SK-N-SH (cell line): Measurements from ENCODE around the gene OR6X1. TPM values are rescaled to one million over a fixed set of nuclear protein-coding genes. Genes with fewer than 3 reads are reported as not detected.

ENCODE experiments used
- CTCF ChIA-PET: fragments of 300-600, 350-600 bp; formaldehyde crosslinking; extraction: SDS; loops from one replicate; lab custom pipeline; 2021; lab: Yijun Ruan, JAX
- POLR2A ChIA-PET: fragments of 350-600 bp; sonication (Branson Sonifier 250); formaldehyde crosslinking; extraction: SDS; loops from one replicate; lab custom pipeline; 2020; ENCODE audit warnings: antibody characterized with exemption, inconsistent platforms; lab: Yijun Ruan, JAX
- DNase-seq: peaks from one replicate; pipeline ENCODE4 v3.0.0; 2012
- H2AFZ ChIP-seq: fragments of 200-600 bp; sonication (generic); 2 replicates; pipeline ENCODE4 v1.8.1; 2016; ENCODE audit warnings: antibody characterized with exemption, mild to moderate bottlenecking, low read depth
- H3F3A ChIP-seq: fragments of 200-600 bp; sonication (generic); replicated peaks from 2 replicates; pipeline ENCODE3; 2016; ENCODE audit warnings: antibody characterized with exemption, mild to moderate bottlenecking; ENCODE audit not compliant: insufficient read depth
- H3K27ac ChIP-seq, 2 experiments: fragments of 200-500 bp in 1 of 2; fragments of 200-600 bp in 1 of 2; sonication (Bioruptor generic) in 1 of 2; sonication (generic), shearing (Covaris generic) in 1 of 2; 2 replicates each; pipeline versions ENCODE4 v1.5.1 to v1.6.1; 2014 to 2016; ENCODE audit warnings: low read depth in 2 of 2, inconsistent platforms in 1 of 2, low read length in 1 of 2, mild to moderate bottlenecking in 1 of 2, mixed read lengths in 1 of 2
- H3K27me3 ChIP-seq: fragments of 200-600 bp; sonication (generic), shearing (Covaris generic); 2 replicates; pipeline ENCODE4 v1.6.1; 2016; ENCODE audit warnings: mixed run types; ENCODE audit not compliant: insufficient read depth
- H3K36me3 ChIP-seq, 2 experiments: fragments of 200-500 bp in 1 of 2; fragments of 200-600 bp in 1 of 2; sonication (Bioruptor generic) in 1 of 2; sonication (generic) in 1 of 2; replicated peaks in 1 of 2; 2 replicates each; pipeline versions ENCODE3 to v1.5.1; 2014 to 2016; ENCODE audit warnings: low read length in 1 of 2, mild to moderate bottlenecking in 1 of 2; ENCODE audit not compliant: insufficient read depth in 2 of 2, control insufficient read depth in 1 of 2
- H3K4me1 ChIP-seq, 2 experiments: fragments of 200-500 bp in 1 of 2; fragments of 200-600 bp in 1 of 2; sonication (Bioruptor generic) in 1 of 2; sonication (generic), shearing (Covaris generic) in 1 of 2; 2 replicates each; pipeline versions ENCODE4 v1.5.1 to v1.6.1; 2014 to 2016; ENCODE audit warnings: low read depth in 1 of 2, low read length in 1 of 2, mixed run types in 1 of 2; ENCODE audit not compliant: insufficient read depth in 2 of 2, control insufficient read depth in 1 of 2
- H3K4me2 ChIP-seq: fragments of 200-600 bp; sonication (generic), shearing (Covaris generic); 2 replicates; pipeline ENCODE4 v1.6.1; 2017; ENCODE audit warnings: mixed run types
- H3K4me3 ChIP-seq, 2 experiments: fragments of 200-500 bp in 1 of 2; fragments of 200-600 bp in 1 of 2; sonication (Bioruptor generic) in 1 of 2; sonication (generic), shearing (Covaris generic) in 1 of 2; 2 replicates each; pipeline versions ENCODE4 v1.5.1 to v1.8.1; 2014 to 2016; ENCODE audit warnings: low read depth in 2 of 2, inconsistent platforms in 1 of 2, low read length in 1 of 2, mild to moderate bottlenecking in 1 of 2, mixed read lengths in 1 of 2, moderate library complexity in 1 of 2
- H3K79me2 ChIP-seq: fragments of 200-600 bp; sonication (generic); 2 replicates; pipeline ENCODE4 v1.8.1; 2017; ENCODE audit warnings: mild to moderate bottlenecking; ENCODE audit not compliant: insufficient read depth
- H3K9ac ChIP-seq: fragments of 200-600 bp; sonication (generic); 2 replicates; pipeline ENCODE4 v1.6.1; 2017; ENCODE audit warnings: mixed run types
- H3K9me2 ChIP-seq: fragments of 200-600 bp; sonication (generic); 2 replicates; pipeline ENCODE4 v1.6.1; 2017; ENCODE audit warnings: mixed run types
- H3K9me3 ChIP-seq: fragments of 200-600 bp; sonication (generic); 2 replicates; pipeline ENCODE4 v1.6.1; 2017; ENCODE audit warnings: mixed run types, mild to moderate bottlenecking, moderate library complexity
- H4K20me1 ChIP-seq: fragments of 200-600 bp; sonication (generic); 2 replicates; pipeline ENCODE4 v1.6.1; 2017; ENCODE audit warnings: mild to moderate bottlenecking, mixed run types; ENCODE audit not compliant: insufficient read depth
- CHD2 ChIP-seq: fragments of 150-350 bp; IDR thresholded peaks from 2 replicates; pipeline ENCODE4 v1.6.1; 2018; ENCODE audit warnings: low read length; ENCODE audit not compliant: partially characterized antibody
- EP300 ChIP-seq, 2 experiments: IDR thresholded peaks; 2 replicates each; pipeline versions ENCODE4 v1.4.0 to v1.6.1; 2012; ENCODE audit warnings: borderline replicate concordance in 1 of 2, low read depth in 1 of 2, low read length in 1 of 2
- FOXJ3 ChIP-seq: sonication (generic); formaldehyde crosslinking; IDR thresholded peaks from 2 replicates; pipeline ENCODE4 v1.5.1; 2020; ENCODE audit warnings: mild to moderate bottlenecking, missing genetic modification reagents
- GABPA ChIP-seq: IDR thresholded peaks from 2 replicates; pipeline ENCODE4 v1.4.0; 2012; ENCODE audit warnings: low read depth, mild to moderate bottlenecking
- JUND ChIP-seq: IDR thresholded peaks from 2 replicates; pipeline ENCODE4 v1.4.0; 2012
- MEF2A ChIP-seq: IDR thresholded peaks from 2 replicates; pipeline ENCODE4 v1.4.0; 2012; ENCODE audit warnings: low read depth, borderline replicate concordance
- NFIC ChIP-seq: IDR thresholded peaks from 2 replicates; pipeline ENCODE4 v1.4.0; 2012; ENCODE audit warnings: borderline replicate concordance
- NRF1 ChIP-seq: IDR thresholded peaks from 2 replicates; pipeline ENCODE4 v1.6.1; 2012; ENCODE audit warnings: low read depth, mild to moderate bottlenecking, low read length
- PBX3 ChIP-seq: IDR thresholded peaks from 2 replicates; pipeline ENCODE4; 2012
- POLR2AphosphoS5 ChIP-seq: IDR thresholded peaks from 2 replicates; pipeline ENCODE4 v1.6.1; 2012; ENCODE audit warnings: low read depth, low read length
- RCOR1 ChIP-seq: fragments of 150-350 bp; IDR thresholded peaks from 2 replicates; pipeline ENCODE4 v1.6.1; 2017; ENCODE audit warnings: antibody characterized with exemption, low read length
- RXRA ChIP-seq: IDR thresholded peaks from 2 replicates; pipeline ENCODE4 v1.4.0; 2012; ENCODE audit warnings: low read depth, mild to moderate bottlenecking, borderline replicate concordance
- SIN3A ChIP-seq: IDR thresholded peaks from 2 replicates; pipeline ENCODE4 v1.6.1; 2012; ENCODE audit warnings: low read depth, mild to moderate bottlenecking, low read length, moderate library complexity, borderline replicate concordance
- SMC3 ChIP-seq: IDR thresholded peaks from 2 replicates; pipeline ENCODE4 v1.6.1; 2012; ENCODE audit warnings: low read depth, low read length, improper control_type of control experiment
- TAF1 ChIP-seq: IDR thresholded peaks from 2 replicates; pipeline ENCODE4 v1.6.1; 2012; ENCODE audit warnings: low read depth, mild to moderate bottlenecking, low read length, moderate library complexity, borderline replicate concordance
- USF2 ChIP-seq: fragments of 150-350 bp; IDR thresholded peaks from 2 replicates; pipeline ENCODE4 v1.6.1; 2017; ENCODE audit warnings: antibody characterized with exemption, low read length, low read depth, borderline replicate concordance
- YY1 ChIP-seq: IDR thresholded peaks from 2 replicates; pipeline ENCODE4 v1.4.0; 2012; ENCODE audit warnings: low read depth, mild to moderate bottlenecking
- whole genome bisulfite sequencing: methylation state at CpG from one replicate; pipeline ENCODE4 v1.1.6; 2017; ENCODE audit warnings: low lambda C conversion rate; 5-methylcytosine and 5-hydroxymethylcytosine counted together
- polyA plus RNA-seq, 3 experiments: library from polyadenylated mRNA; depleted of rRNA; stranded (reverse); fragments of >200 nt; gene quantifications; 2 replicates each; pipeline ENCODE4 v1.2.3, GENCODE V29; 2012
- TF ChIP-seq, protein P1 (sequence below): IDR thresholded peaks from 2 replicates; pipeline ENCODE4 v1.4.0; 2012; ENCODE audit warnings: low read depth, borderline replicate concordance
- TF ChIP-seq, protein P2 (sequence below): fragments of 150-350 bp; IDR thresholded peaks from 2 replicates; pipeline ENCODE4 v1.6.1; 2016; ENCODE audit warnings: mild to moderate bottlenecking, low read depth, low read length

Gene OR6X1
- polyA plus RNA-seq, 1 of the 3 experiments (the other 2 are of a cell fraction) = not detected

DNA sequence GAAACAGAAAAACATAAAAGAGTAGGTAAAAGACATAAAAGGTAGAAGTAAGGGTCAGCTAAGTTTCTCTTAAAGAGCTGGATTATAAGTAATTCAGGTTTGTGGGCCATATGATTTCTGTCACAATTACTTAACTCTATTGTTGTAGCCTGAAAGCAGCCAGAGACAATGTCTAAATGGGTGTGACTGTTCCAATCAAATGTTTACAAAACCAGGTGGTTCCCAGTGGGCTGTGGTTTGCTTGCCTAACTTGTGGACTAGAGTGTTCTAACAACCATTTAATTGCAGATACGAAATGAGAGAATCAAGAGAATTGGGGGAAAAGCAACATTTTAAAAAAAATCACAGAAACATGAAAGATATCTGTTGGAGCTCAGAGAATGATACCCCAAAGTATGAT, 29.2 kb upstream of the OR6X1 start:
- Histone ChIP-seq H3K4me3 (no peak overlapping the region), H3K27me3 (no peaks in the 10 kb centered on the region)
- WGBS = 0% methylated on average over 1 of the region's 1 CpG
- POLR2A ChIA-PET = interaction anchor here (0.6 kb wide), 1 partner anchor 60 kb away, joined by 3 read pairs; no protein-coding TSS in a partner anchor
- TF ChIP-seq, protein P1, sequence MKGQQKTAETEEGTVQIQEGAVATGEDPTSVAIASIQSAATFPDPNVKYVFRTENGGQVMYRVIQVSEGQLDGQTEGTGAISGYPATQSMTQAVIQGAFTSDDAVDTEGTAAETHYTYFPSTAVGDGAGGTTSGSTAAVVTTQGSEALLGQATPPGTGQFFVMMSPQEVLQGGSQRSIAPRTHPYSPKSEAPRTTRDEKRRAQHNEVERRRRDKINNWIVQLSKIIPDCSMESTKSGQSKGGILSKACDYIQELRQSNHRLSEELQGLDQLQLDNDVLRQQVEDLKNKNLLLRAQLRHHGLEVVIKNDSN = no peak
- TF ChIP-seq PBX3 = no peak
- no peak for TF ChIP-seq TAF1
- TF ChIP-seq CHD2 = no peak
- TF ChIP-seq USF2 = no peak
- no peak for TF ChIP-seq GABPA
- TF ChIP-seq MEF2A = no peak
- no peak for TF ChIP-seq YY1
- TF ChIP-seq NFIC = no peak
- TF ChIP-seq JUND = no peak
- TF ChIP-seq NRF1 = no peak
- no peak for TF ChIP-seq RCOR1
- TF ChIP-seq POLR2AphosphoS5 = no peak
- TF ChIP-seq, protein P2, sequence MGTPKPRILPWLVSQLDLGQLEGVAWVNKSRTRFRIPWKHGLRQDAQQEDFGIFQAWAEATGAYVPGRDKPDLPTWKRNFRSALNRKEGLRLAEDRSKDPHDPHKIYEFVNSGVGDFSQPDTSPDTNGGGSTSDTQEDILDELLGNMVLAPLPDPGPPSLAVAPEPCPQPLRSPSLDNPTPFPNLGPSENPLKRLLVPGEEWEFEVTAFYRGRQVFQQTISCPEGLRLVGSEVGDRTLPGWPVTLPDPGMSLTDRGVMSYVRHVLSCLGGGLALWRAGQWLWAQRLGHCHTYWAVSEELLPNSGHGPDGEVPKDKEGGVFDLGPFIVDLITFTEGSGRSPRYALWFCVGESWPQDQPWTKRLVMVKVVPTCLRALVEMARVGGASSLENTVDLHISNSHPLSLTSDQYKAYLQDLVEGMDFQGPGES = no peak
- no peak for TF ChIP-seq FOXJ3 (CRISPR knock-in tag)
- no peak for TF ChIP-seq RXRA
- no peak for TF ChIP-seq SIN3A
- TF ChIP-seq SMC3 = no peak
- no peak for TF ChIP-seq EP300 (IDR thresholded peaks at IDR 0.05; ENCODE audit: borderline replicate concordance in 1 of 2, low read depth in 1 of 2, low read length in 1 of 2)
- TF ChIP-seq, all 33 proteins: peak for 0
- Histone ChIP-seq H3K4me2 (no peak overlapping the region), H3K36me3 (no peaks in the 10 kb centered on the region), H3K9me3 (no peaks in the 10 kb centered on the region), H3F3A (no peaks in the 10 kb centered on the region), H4K20me1 (no peaks in the 10 kb centered on the region), H3K27ac (no peak overlapping the region), H2AFZ (no peak overlapping the region), H3K9ac (no peak overlapping the region), H3K79me2 (no peaks in the 10 kb centered on the region), H3K9me2 (no peaks in the 10 kb centered on the region), H3K4me1 (no peaks in the 10 kb centered on the region)
- CTCF ChIA-PET = no interaction called here
- no peak for DNase-seq
